ENCODE results near the gene NOTCH2.

Gene NOTCH2

DNA sequence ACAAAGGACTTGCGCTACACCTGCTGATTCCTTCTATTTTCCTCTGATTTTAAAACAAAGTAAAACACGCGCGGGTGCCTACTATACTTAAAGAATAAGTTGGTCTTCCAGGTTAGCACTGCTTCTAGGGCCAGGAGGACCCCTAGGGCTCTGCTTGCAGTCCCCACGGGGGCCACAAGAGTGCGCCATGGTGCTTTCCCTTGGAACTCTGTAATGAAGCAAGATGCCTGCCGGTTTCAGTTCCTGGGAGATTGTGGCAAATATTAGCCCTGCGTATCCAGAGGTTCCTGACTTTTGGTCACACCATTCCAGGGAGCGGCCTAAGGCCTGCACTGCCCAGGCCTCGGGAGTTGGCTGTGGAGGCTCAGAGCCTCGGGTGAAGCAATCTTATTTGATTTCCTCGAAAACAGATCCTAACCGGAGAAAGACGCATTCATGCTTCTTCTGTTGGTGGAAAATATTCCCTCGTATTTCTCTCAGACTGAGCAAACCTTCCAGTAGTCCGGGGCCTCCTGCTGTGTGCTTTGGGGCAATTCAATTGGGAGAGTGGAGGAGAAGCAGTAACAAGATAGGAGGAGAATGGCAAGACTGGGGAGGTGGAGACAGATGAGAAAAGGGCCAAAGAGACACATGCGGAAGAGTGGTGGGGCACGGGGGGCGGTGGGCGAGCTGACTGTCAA is 198.4 kb downstream of the NOTCH2 start:
- DNase-seq = peak; percentile 66

- DNase-seq = no peak
These were observed 199.5 kb downstream of the NOTCH2 start for GRCh38 chr1:119869995-119870394.

GRCh38 chr1:119868176-119868575 is 201.3 kb downstream of the NOTCH2 start:
- no peak for DNase-seq

GRCh38 chr1:119866451-119866850 is 203.0 kb downstream of the NOTCH2 start:
- DNase-seq = no peak

- peak; percentile 85 for DNase-seq
These were observed 203.8 kb downstream of the NOTCH2 start for GRCh38 chr1:119865627-119866026.

GRCh38 chr1:119862276-119862675 is 207.2 kb downstream of the NOTCH2 start:
- DNase-seq = peak; percentile 48

Measured in HCEC 1CT (cell line).